Body of pancreas (tissue), 4 donors: ENCODE measurements around the gene ZNF700.

ENCODE experiments used
- POLR2A ChIP-seq, 3 donors: fragments of 450-650 bp; IDR thresholded peaks; one replicate each; pipeline ENCODE4 v1.6.1; 2016; ENCODE audit warnings: antibody characterized with exemption in 3 of 3, mild to moderate bottlenecking in 2 of 3
- TF ChIP-seq, protein P1 (sequence below), 7 experiments: fragments of 450-650 bp in 4 of 7; fragments of 200-600 bp in 3 of 7; sonication (generic) in 3 of 7; IDR thresholded peaks; one replicate each; pipeline ENCODE4 v1.5.1; 2016 to 2019; ENCODE audit warnings: antibody characterized with exemption in 7 of 7

DNA sequence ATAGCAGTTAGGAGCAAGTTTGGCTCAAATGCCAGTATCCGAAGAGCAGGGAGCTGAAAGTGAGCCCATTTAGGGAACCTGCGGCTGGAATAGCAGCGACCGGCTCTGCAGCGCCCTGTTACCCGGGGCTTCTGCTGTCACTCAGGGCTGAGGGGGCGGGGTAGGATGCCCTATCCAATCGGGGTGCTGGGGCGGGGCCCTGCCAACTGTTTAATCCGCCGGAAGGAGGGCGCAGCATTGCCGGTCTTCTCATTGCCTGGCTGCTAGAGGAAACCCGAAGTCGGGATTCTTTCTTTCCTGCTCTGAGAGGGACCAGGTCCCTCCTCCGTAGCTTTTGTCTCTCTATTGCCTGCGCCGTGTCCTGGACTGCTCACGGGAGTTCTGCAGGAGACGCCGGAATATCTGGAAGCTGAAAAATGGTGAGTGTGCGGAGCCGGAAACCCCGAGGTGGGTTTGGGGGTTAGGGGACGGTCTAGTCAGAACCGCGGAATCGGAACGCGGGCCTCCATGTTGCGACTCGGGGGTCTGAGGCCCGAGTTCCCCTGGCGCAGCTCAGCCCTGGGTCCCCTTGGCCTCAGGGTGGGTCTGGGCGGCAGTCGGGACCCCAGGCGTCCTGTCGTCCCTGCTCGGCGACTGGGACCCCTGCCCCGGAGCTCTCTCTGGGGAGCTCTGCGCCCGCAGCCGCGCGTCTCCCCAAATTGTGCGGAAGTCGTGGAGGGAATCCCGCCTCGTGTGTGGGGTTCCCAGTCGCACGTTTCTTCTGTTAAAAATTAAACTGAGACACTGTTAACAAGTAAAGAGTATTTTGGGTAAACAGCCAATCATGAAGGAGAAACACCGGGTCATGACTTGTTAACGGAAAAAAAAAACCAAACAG, 62.7 kb downstream of the ZNF700 start:
- TF ChIP-seq, protein P1, sequence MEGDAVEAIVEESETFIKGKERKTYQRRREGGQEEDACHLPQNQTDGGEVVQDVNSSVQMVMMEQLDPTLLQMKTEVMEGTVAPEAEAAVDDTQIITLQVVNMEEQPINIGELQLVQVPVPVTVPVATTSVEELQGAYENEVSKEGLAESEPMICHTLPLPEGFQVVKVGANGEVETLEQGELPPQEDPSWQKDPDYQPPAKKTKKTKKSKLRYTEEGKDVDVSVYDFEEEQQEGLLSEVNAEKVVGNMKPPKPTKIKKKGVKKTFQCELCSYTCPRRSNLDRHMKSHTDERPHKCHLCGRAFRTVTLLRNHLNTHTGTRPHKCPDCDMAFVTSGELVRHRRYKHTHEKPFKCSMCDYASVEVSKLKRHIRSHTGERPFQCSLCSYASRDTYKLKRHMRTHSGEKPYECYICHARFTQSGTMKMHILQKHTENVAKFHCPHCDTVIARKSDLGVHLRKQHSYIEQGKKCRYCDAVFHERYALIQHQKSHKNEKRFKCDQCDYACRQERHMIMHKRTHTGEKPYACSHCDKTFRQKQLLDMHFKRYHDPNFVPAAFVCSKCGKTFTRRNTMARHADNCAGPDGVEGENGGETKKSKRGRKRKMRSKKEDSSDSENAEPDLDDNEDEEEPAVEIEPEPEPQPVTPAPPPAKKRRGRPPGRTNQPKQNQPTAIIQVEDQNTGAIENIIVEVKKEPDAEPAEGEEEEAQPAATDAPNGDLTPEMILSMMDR (IDR thresholded peaks at IDR 0.05) = no peak
- peak; percentile 60 to 90 (median 89) for TF ChIP-seq POLR2A (IDR thresholded peaks at IDR 0.05)
